GM12872 (cell line): Measurements from ENCODE around the gene LCN12.

Experiments used
- TF ChIP-seq, protein P1 (sequence below): IDR thresholded peaks from 3 replicates; pipeline ENCODE4 v1.5.1; 2011; ENCODE audit warnings: low read depth, mild to moderate bottlenecking, low read length, moderate library complexity; ENCODE audit not compliant: insufficient read depth

LCN12 gene

DNA sequence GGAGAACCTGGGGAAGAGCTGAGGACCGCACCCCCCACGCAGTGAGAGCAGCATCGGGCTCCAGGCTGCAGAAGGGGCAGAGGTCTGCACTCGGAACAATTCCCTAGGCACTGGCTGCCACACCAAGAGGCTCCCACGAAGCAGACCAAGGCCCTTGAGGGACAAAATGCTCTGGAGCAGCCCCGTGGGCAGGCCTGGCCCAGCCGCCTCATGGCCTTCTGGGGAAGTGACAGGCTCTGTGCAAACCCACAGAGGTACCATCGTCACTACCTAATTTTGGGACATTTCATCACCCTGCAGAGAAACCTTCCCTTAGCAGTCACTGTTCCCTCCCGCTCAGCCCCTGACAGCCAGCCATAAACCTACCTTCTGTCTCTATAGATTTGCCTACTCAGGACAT, 23.5 kb upstream of the LCN12 start:
- TF ChIP-seq, protein P1, sequence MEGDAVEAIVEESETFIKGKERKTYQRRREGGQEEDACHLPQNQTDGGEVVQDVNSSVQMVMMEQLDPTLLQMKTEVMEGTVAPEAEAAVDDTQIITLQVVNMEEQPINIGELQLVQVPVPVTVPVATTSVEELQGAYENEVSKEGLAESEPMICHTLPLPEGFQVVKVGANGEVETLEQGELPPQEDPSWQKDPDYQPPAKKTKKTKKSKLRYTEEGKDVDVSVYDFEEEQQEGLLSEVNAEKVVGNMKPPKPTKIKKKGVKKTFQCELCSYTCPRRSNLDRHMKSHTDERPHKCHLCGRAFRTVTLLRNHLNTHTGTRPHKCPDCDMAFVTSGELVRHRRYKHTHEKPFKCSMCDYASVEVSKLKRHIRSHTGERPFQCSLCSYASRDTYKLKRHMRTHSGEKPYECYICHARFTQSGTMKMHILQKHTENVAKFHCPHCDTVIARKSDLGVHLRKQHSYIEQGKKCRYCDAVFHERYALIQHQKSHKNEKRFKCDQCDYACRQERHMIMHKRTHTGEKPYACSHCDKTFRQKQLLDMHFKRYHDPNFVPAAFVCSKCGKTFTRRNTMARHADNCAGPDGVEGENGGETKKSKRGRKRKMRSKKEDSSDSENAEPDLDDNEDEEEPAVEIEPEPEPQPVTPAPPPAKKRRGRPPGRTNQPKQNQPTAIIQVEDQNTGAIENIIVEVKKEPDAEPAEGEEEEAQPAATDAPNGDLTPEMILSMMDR = no peak

DNA sequence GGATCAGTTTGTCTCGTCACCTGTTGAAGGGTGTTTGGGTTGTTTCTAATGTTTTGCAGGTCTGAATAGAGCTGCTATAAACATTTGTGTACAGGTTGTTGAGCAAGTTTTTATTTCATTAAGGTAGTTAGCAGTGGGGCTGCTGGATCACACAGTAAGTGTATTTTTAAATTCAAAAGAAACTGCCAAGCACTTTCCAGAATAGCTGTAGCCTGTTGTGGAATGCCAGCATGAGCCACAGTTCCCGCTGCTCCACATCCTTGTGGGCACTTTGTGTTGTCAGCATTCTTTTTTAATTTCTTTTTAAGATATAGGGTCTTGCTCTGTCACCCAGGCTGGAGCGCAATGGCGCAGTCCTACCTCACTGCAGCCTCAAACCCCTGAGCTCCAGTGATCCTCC, 22.1 kb upstream of the LCN12 start:
- TF ChIP-seq, protein P1 = no peak

DNA sequence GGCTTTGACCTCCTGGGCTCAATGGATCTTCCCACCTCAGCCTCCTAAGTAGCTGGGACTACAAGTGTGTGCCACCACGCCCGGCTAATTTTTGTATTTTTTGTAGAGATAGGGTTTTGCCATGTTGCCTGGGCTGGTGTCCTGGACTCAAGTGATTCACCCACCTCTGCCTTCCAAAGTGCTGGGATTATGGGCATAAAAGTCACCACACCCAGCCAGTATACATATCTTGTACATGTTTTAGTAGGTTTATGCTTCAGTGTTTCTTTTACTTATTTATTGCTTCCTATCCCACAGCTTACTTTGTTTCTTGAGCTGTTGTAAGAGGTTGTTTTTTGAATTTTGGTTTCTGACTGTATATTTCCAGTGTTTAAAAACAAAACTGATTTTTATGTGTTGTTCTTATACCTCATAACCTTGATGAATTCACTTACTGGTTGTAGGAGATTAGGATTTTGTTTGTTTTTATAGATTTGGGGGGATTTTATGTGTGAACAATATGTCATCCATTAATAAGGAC, 20.4 kb upstream of the LCN12 start:
- TF ChIP-seq, protein P1 = no peak

DNA sequence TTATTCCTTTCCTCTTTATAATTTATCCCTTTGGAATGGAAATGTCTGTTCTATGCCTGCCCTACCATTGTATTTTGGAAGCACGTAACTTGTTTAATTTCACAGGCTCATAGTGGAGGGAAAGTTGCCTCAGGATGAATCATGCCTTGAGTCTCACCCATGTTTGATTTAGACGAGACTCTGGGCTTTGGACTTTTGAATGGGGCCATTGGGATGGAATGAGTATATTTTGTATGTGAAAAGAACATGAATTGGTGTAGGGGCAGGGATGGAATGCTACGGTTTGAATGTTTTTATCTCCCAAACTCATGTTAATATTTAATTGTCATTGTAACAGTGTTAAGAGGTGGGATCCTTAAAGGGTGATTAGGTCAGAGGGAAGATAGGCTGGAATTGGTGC, 17.8 kb upstream of the LCN12 start:
- TF ChIP-seq, protein P1 = no peak

DNA sequence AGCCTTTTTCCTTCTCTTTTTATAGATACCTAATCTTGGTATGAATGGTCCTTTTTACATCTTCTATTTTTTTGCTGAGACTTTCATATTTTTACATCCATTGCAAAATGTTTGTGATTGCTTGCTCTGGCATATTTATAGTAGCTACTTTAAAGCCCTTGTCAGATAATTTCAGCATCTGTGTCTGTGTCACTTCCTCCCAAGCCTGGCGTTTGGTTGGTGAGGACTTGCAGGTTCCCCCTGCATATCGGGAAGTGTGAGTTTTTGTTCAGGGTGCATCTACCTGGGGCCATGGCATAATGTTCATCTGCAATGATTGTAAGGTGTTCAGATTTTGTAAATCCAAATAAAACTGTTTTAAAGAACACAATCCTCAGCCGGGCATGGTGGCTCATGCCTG, 16.4 kb upstream of the LCN12 start:
- TF ChIP-seq, protein P1 = no peak

DNA sequence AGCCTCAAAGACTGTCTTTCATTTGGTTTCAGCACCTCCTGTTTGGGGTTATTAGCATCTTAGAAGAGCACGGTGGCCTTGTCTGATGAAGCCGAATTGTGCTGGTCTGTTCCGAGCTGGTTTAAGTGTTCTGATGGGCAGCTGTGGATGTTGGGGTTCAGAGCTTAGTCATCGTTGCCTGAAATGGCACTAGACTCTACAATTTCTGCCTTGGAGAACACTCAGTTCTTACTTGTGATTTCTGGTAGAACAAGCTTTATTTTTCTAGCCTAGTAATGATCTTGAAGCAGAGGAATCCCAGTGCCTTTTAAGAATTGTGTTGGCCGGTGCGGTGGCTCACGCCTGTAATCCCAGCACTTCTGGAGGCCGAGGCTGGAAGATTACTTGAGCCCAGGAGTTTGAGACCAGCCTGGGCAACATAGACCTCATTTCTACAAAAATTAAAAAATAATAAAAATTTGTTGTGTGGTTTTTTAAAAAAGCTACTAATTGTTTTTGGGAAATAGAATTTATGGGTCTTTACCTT, 15.4 kb upstream of the LCN12 start:
- TF ChIP-seq, protein P1 = no peak

DNA sequence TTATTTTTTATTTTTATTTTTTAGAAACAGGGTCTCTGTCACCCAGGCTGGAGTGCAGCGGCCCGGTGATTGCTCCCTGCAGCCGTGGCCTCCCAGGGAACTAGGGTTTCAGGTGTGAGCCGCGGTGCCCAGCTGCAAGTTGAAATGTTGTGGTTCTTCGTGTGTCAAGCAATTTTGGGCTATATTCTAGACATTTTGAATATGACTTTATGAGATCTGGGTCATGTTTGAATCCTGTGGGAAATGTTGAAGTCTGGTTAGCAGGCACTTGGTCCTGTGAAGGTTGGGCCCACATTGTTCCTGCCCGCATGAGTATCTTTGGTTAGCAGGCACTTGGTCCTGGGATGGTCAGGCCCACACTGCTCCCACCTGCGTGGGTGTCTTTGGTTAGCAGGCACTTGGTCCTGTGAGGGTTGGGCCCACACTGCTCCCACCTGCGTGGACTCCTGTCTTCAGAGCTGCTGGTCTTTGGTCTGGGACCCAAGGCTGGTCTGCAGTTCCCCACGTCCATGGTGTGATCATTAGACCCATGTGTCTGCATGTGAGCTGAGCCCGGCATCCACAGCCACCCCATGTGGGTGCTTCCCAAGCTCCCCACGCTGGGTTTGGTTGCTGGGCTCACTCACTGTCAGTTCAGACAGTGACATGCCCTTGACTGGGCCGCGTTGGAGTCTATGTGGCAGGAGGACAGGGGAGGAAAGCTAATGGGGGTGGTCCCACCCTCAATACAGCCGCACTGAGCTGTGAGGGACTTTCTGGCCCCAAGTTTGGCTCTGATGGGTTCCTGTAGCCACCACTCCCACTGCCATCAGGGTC, 14.7 kb upstream of the LCN12 start:
- TF ChIP-seq, protein P1 = no peak
